HCT116 (cell line): ENCODE data around the gene SLC35F3. TPM values are rescaled to one million over a fixed set of nuclear protein-coding genes. Genes with fewer than 3 reads are reported as not detected.

Source experiments
- ATAC-seq: fragments of 200-7000 bp; cut with Tn5 transposase; 2 replicates; pipeline ENCODE4 v1.9.1; 2020; ENCODE audit warnings: mild to moderate bottlenecking, moderate library complexity
- BruUV-seq: library from RNA; stranded (reverse); fragments of 400-500 nt; replicated peaks from 2 replicates; lab custom pipeline; 2021; lab: Mats Ljungman, UMichigan
- CTCF ChIA-PET: fragments of 300-600 bp; sonication (Branson Sonifier 250); formaldehyde crosslinking; loops from one replicate; lab custom pipeline; 2021; ENCODE audit warnings: antibody characterized with exemption; lab: Charles Lee
- POLR2A ChIA-PET: fragments of 300-600, 350-600 bp; sonication (Branson Sonifier 250); formaldehyde crosslinking; loops from one replicate; lab custom pipeline; 2021; ENCODE audit warnings: antibody characterized with exemption; lab: Charles Lee
- RAD21 ChIA-PET, 2 experiments: fragments of 300-600 bp; sonication (Branson Sonifier 250); formaldehyde crosslinking; loops; one replicate each; lab custom pipeline; 2023; ENCODE audit warnings: low total read pairs in 2 of 2; ENCODE audit not compliant: uncharacterized antibody in 2 of 2, unreplicated experiment in 2 of 2, low non-redundant PET in 1 of 2; lab: Charles Lee
- DNase-seq: peaks from one replicate; pipeline ENCODE4 v3.0.0-alpha.2; 2010; ENCODE audit warnings: low read depth, low spot score
- H2AFZ ChIP-seq: fragments of 200-600 bp; shearing (Covaris generic), sonication (generic); 2 replicates; pipeline ENCODE4 v1.6.1; 2017; ENCODE audit warnings: low read depth, mixed run types, mixed read lengths, antibody characterized with exemption, low read length; ENCODE audit not compliant: poor library complexity, severe bottlenecking
- H3K27ac ChIP-seq: 2 replicates; pipeline ENCODE4 v1.5.1; 2012; ENCODE audit warnings: low read depth, low read length
- H3K27me3 ChIP-seq: fragments of 200-600 bp; sonication (generic); 2 replicates; pipeline ENCODE4 v1.6.1; 2016; ENCODE audit warnings: mixed run types, low read length, mixed read lengths; ENCODE audit not compliant: insufficient read depth
- H3K36me3 ChIP-seq, 2 experiments: fragments of 200-500 bp in 1 of 2; fragments of 200-600 bp in 1 of 2; sonication (Bioruptor generic) in 1 of 2; sonication (generic) in 1 of 2; 2 replicates each; pipeline versions ENCODE4 v1.5.1 to v1.6.1; 2014 to 2016; ENCODE audit warnings: low read length in 2 of 2, inconsistent platforms in 1 of 2, mixed read lengths in 1 of 2, mixed run types in 1 of 2; ENCODE audit not compliant: insufficient read depth in 2 of 2, control insufficient read depth in 1 of 2
- H3K4me1 ChIP-seq, 2 experiments: fragments of 200-600 bp in 1 of 2; sonication (generic) in 1 of 2; 2 replicates each; pipeline versions ENCODE4 v1.5.1 to v1.6.1; 2012 to 2017; ENCODE audit warnings: low read length in 2 of 2, inconsistent platforms in 1 of 2, mild to moderate bottlenecking in 1 of 2, mixed read lengths in 1 of 2, mixed run types in 1 of 2, moderate library complexity in 1 of 2; ENCODE audit not compliant: insufficient read depth in 2 of 2, control insufficient read depth in 1 of 2
- H3K4me2 ChIP-seq: fragments of 200-600 bp; sonication (generic); 2 replicates; pipeline ENCODE4 v1.6.1; 2017; ENCODE audit warnings: mixed run types, low read length, mixed read lengths
- H3K4me3 ChIP-seq, 2 experiments: fragments of 200-600 bp in 1 of 2; sonication (generic) in 1 of 2; replicated peaks in 1 of 2; 2 replicates each; pipeline ENCODE4 v1.5.1; 2011 to 2016; ENCODE audit warnings: low read length in 2 of 2, control low read depth in 1 of 2, low read depth in 1 of 2, mild to moderate bottlenecking in 1 of 2, mixed read lengths in 1 of 2, mixed run types in 1 of 2
- H3K79me2 ChIP-seq: fragments of 200-600 bp; sonication (generic); 2 replicates; pipeline ENCODE4 v1.6.1; 2017; ENCODE audit warnings: mild to moderate bottlenecking, mixed run types, low read length, moderate library complexity, mixed read lengths; ENCODE audit not compliant: insufficient read depth
- H3K9ac ChIP-seq: fragments of 200-600 bp; sonication (generic); 2 replicates; pipeline ENCODE4 v1.6.1; 2016; ENCODE audit warnings: low read length, mixed read lengths
- H3K9me2 ChIP-seq: fragments of 200-600 bp; sonication (generic), shearing (Covaris generic); 2 replicates; pipeline ENCODE4 v1.6.1; 2017; ENCODE audit warnings: mixed run types, mild to moderate bottlenecking, moderate library complexity; ENCODE audit not compliant: insufficient read depth
- H3K9me3 ChIP-seq, 2 experiments: fragments of 200-500 bp in 1 of 2; fragments of 200-600 bp in 1 of 2; sonication (Bioruptor generic) in 1 of 2; sonication (generic) in 1 of 2; 2 replicates each; pipeline ENCODE4 v1.6.1; 2014 to 2017; ENCODE audit warnings: low read length in 2 of 2, mixed read lengths in 2 of 2, inconsistent platforms in 1 of 2, low read depth in 1 of 2, mild to moderate bottlenecking in 1 of 2, mixed run types in 1 of 2, moderate library complexity in 1 of 2; ENCODE audit not compliant: control insufficient read depth in 1 of 2, insufficient read depth in 1 of 2
- H4K20me1 ChIP-seq: fragments of 200-600 bp; sonication (generic), shearing (Covaris generic); 2 replicates; pipeline ENCODE4 v1.6.1; 2017; ENCODE audit warnings: mixed run types, mild to moderate bottlenecking, moderate library complexity; ENCODE audit not compliant: insufficient read depth
- CEBPB ChIP-seq: IDR thresholded peaks from 2 replicates; pipeline ENCODE4 v1.6.1; 2012; ENCODE audit warnings: low read depth
- ELF1 ChIP-seq: IDR thresholded peaks from 2 replicates; pipeline ENCODE4 v1.6.1; 2012; ENCODE audit warnings: low read depth, borderline replicate concordance
- EZH2phosphoT487 ChIP-seq: fragments of 200-600 bp; IDR thresholded peaks from 2 replicates; pipeline ENCODE4 v1.6.1; 2018; ENCODE audit warnings: antibody characterized with exemption, borderline replicate concordance
- FOSL1 ChIP-seq: IDR thresholded peaks from 2 replicates; pipeline ENCODE4 v1.6.1; 2012; ENCODE audit warnings: low read depth
- JUND ChIP-seq: IDR thresholded peaks from 2 replicates; pipeline ENCODE4 v1.6.1; 2012
- POLR2AphosphoS5 ChIP-seq: IDR thresholded peaks from 2 replicates; pipeline ENCODE4 v1.6.1; 2011; ENCODE audit warnings: mild to moderate bottlenecking, low read depth, low read length, moderate library complexity
- SP1 ChIP-seq: IDR thresholded peaks from 2 replicates; pipeline ENCODE4 v1.6.1; 2012; ENCODE audit warnings: low read depth
- SRF ChIP-seq: IDR thresholded peaks from 2 replicates; pipeline ENCODE4 v1.6.1; 2012; ENCODE audit warnings: low read depth
- YY1 ChIP-seq: IDR thresholded peaks from 2 replicates; pipeline ENCODE4 v1.6.1; 2011; ENCODE audit warnings: low read length, low read depth, moderate library complexity, mild to moderate bottlenecking; ENCODE audit not compliant: insufficient replicate concordance; ENCODE audit errors: extremely low read depth
- ZFX ChIP-seq: fragments of 450-650 bp; IDR thresholded peaks from 2 replicates; pipeline ENCODE4 v1.6.1; 2017
- ZNF274 ChIP-seq: fragments of 200-500 bp; sonication (Bioruptor generic); IDR thresholded peaks from 2 replicates; pipeline ENCODE4 v1.6.1; 2014; ENCODE audit warnings: mild to moderate bottlenecking, low read depth, low read length, inconsistent platforms
- intact Hi-C: fragments of 100-400 bp; cut with micrococcal nuclease; formaldehyde crosslinking; loops from 2 replicates; pipeline ENCODE4 v1.10.0; 2022
- total RNA-seq: library from RNA; stranded (reverse); gene quantifications from one replicate; pipeline ENCODE4 v1.2.1, GENCODE V29; 2021; ENCODE audit not compliant: unreplicated experiment
- TF ChIP-seq, protein P1 (sequence below): IDR thresholded peaks from 2 replicates; pipeline ENCODE4 v1.6.1; 2012; ENCODE audit warnings: low read depth
- TF ChIP-seq, protein P2 (sequence below), 3 experiments: fragments of 200-600 bp in 1 of 3; sonication (generic) in 1 of 3; IDR thresholded peaks in 2 of 3; conservative IDR thresholded peaks in 1 of 3; 2 replicates each; pipeline ENCODE4 v1.5.1; 2012 to 2017; ENCODE audit warnings: low read depth in 2 of 3, low read length in 2 of 3, antibody characterized with exemption in 1 of 3, borderline replicate concordance in 1 of 3, control low read depth in 1 of 3, mild to moderate bottlenecking in 1 of 3, mixed read lengths in 1 of 3, mixed run types in 1 of 3, moderate library complexity in 1 of 3; ENCODE audit not compliant: insufficient read depth in 1 of 3
- TF ChIP-seq, protein P3 (sequence below): IDR thresholded peaks from 2 replicates; pipeline ENCODE4 v1.6.1; 2012

SLC35F3 gene
- total RNA-seq, 1 experiment from 2014 or later = 6.4 TPM

DNA sequence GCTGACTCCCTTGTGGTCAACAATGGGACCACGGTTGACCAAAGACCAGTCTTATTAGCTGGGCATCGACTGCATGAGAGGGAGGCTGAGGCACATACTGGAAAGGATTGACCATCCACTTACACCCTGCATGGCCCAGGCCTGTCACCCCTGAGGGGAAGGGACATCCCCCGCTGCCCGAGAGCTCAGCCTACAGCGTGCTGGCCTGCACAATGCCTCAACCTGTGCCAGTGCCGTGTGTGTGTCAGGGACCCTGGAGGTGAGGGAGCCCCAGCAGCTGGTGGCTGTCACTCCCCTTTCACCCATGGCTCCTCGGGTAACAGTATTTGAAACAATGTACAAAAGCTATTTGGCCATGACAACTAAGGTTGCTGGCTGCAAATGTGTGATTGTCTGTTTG is 67.3 kb downstream of the SLC35F3 start:
- TF ChIP-seq SRF (no peak), EZH2phosphoT487 (no peak), ZFX (no peak), YY1 (no peak), ELF1 (no peak), SP1 (no peak), ZNF274 (no peak), JUND (no peak), POLR2AphosphoS5 (no peak), CEBPB (no peak), FOSL1 (no peak)
- TF ChIP-seq, protein P1, sequence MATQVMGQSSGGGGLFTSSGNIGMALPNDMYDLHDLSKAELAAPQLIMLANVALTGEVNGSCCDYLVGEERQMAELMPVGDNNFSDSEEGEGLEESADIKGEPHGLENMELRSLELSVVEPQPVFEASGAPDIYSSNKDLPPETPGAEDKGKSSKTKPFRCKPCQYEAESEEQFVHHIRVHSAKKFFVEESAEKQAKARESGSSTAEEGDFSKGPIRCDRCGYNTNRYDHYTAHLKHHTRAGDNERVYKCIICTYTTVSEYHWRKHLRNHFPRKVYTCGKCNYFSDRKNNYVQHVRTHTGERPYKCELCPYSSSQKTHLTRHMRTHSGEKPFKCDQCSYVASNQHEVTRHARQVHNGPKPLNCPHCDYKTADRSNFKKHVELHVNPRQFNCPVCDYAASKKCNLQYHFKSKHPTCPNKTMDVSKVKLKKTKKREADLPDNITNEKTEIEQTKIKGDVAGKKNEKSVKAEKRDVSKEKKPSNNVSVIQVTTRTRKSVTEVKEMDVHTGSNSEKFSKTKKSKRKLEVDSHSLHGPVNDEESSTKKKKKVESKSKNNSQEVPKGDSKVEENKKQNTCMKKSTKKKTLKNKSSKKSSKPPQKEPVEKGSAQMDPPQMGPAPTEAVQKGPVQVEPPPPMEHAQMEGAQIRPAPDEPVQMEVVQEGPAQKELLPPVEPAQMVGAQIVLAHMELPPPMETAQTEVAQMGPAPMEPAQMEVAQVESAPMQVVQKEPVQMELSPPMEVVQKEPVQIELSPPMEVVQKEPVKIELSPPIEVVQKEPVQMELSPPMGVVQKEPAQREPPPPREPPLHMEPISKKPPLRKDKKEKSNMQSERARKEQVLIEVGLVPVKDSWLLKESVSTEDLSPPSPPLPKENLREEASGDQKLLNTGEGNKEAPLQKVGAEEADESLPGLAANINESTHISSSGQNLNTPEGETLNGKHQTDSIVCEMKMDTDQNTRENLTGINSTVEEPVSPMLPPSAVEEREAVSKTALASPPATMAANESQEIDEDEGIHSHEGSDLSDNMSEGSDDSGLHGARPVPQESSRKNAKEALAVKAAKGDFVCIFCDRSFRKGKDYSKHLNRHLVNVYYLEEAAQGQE = no peak
- TF ChIP-seq, protein P2, sequence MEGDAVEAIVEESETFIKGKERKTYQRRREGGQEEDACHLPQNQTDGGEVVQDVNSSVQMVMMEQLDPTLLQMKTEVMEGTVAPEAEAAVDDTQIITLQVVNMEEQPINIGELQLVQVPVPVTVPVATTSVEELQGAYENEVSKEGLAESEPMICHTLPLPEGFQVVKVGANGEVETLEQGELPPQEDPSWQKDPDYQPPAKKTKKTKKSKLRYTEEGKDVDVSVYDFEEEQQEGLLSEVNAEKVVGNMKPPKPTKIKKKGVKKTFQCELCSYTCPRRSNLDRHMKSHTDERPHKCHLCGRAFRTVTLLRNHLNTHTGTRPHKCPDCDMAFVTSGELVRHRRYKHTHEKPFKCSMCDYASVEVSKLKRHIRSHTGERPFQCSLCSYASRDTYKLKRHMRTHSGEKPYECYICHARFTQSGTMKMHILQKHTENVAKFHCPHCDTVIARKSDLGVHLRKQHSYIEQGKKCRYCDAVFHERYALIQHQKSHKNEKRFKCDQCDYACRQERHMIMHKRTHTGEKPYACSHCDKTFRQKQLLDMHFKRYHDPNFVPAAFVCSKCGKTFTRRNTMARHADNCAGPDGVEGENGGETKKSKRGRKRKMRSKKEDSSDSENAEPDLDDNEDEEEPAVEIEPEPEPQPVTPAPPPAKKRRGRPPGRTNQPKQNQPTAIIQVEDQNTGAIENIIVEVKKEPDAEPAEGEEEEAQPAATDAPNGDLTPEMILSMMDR (IDR thresholded peaks at IDR 0.05 in 2 of 3, conservative IDR thresholded peaks at IDR 0.05 in 1 of 3; ENCODE audit: borderline replicate concordance in 1 of 3, insufficient read depth in 1 of 3, low read depth in 2 of 3, low read length in 2 of 3) = no peak
- TF ChIP-seq, protein P3, sequence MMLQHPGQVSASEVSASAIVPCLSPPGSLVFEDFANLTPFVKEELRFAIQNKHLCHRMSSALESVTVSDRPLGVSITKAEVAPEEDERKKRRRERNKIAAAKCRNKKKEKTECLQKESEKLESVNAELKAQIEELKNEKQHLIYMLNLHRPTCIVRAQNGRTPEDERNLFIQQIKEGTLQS = no peak
- TF ChIP-seq, all 23 proteins: peak for 0
- peaks cover 20% of the 10 kb centered on the region; the same call in 1 of the 2 replicates for H3K79me2 ChIP-seq
- CTCF ChIA-PET = interaction anchor here (0.7 to 1.0 kb wide), 2 partner anchors 62 to 172 kb away, joined by 3 read pairs; no protein-coding TSS in a partner anchor
- intact Hi-C loops = no loop called here
- no peaks in the 10 kb centered on the region for H3K9me3 ChIP-seq
- POLR2A ChIA-PET = no interaction called here
- H3K4me1 ChIP-seq = peaks cover 7 to 19% of the 10 kb centered on the region in 2 experiments
- H3K4me2 ChIP-seq = no peak overlapping the region
- DNase-seq (no peak), ATAC-seq (no peak)
- no peak overlapping the region for H3K4me3 ChIP-seq
- H3K9me2 ChIP-seq = no peaks in the 10 kb centered on the region
- no peak overlapping the region for H3K27ac ChIP-seq
- H2AFZ ChIP-seq = no peak overlapping the region
- BruUV-seq = no TSS peak
- no peaks in the 10 kb centered on the region for H3K36me3 ChIP-seq
- H3K9ac ChIP-seq = no peak overlapping the region
- no peaks in the 10 kb centered on the region for H4K20me1 ChIP-seq
- RAD21 ChIA-PET = no interaction called here
- H3K27me3 ChIP-seq = no peaks in the 10 kb centered on the region
